Urinary bladder (tissue), 4 donors: ENCODE results near the gene ENOX1. TPM values are rescaled to one million over a fixed set of nuclear protein-coding genes. Genes with fewer than 3 reads are reported as not detected.

Source experiments
- DNase-seq: peaks from one replicate; pipeline ENCODE4 v3.0.0-alpha.2; 2015; ENCODE audit errors: extremely low spot score
- H3K27ac ChIP-seq: one replicate; pipeline ENCODE4 v1.5.1; 2013; ENCODE audit warnings: low read depth, mild to moderate bottlenecking, moderate library complexity
- H3K36me3 ChIP-seq: one replicate; pipeline ENCODE4 v1.6.1; 2013; ENCODE audit warnings: mild to moderate bottlenecking, moderate library complexity; ENCODE audit not compliant: insufficient read depth
- H3K4me1 ChIP-seq: one replicate; pipeline ENCODE4 v1.6.1; 2013; ENCODE audit warnings: mild to moderate bottlenecking, moderate library complexity; ENCODE audit not compliant: insufficient read depth
- H3K4me3 ChIP-seq: one replicate; pipeline ENCODE4 v1.5.1; 2013; ENCODE audit warnings: low read depth, low read length
- whole genome bisulfite sequencing: extraction: QIAGEN DNeasy Blood & Tissue Kit; methylation state at CpG from one replicate; pipeline ENCODE4 v1.1.7; 2013; 5-methylcytosine and 5-hydroxymethylcytosine counted together
- polyA plus RNA-seq: library from polyadenylated mRNA; stranded (reverse); fragments of 200-250 nt; gene quantifications from one replicate; pipeline ENCODE4 v1.2.3, GENCODE V29; 2013
- total RNA-seq: library from RNA; depleted of rRNA; stranded (reverse); fragments of >200 nt; gene quantifications from one replicate; pipeline ENCODE4 v1.2.3, GENCODE V29; 2014
- donor health status: healthy with polysubstance abuse.
- donor health status: healthy.

ENOX1 gene
- total and polyA plus RNA-seq, 2 donors = 4.3 to 17.6 TPM

- no peak for DNase-seq
- Histone ChIP-seq H3K36me3 (no peaks in the 10 kb centered on the region), H3K4me3 (no peak overlapping the region), H3K27ac (no peak overlapping the region), H3K4me1 (no peaks in the 10 kb centered on the region)
- 82% methylated on average over 2 of the region's 2 CpGs for WGBS
Measured at GRCh38 chr13:43776501-43777079, 10.2 kb downstream of the ENOX1 start.

GRCh38 chr13:43776006-43776405 lies 10.8 kb downstream of the ENOX1 start:
- no peak for DNase-seq
- Histone ChIP-seq H3K36me3 (no peaks in the 10 kb centered on the region), H3K4me1 (no peaks in the 10 kb centered on the region), H3K4me3 (no peak overlapping the region), H3K27ac (no peak overlapping the region)
- WGBS = 94% methylated on average over 2 of the region's 2 CpGs

- DNase-seq = no peak
- H3K4me1 ChIP-seq = no peaks in the 10 kb centered on the region
- no peak overlapping the region for H3K27ac ChIP-seq
- H3K36me3 ChIP-seq = no peaks in the 10 kb centered on the region
- 93% methylated on average over 2 of the region's 2 CpGs for WGBS
- no peak overlapping the region for H3K4me3 ChIP-seq
Measured at GRCh38 chr13:43773602-43774001, 13.2 kb downstream of the ENOX1 start.

- no peaks in the 10 kb centered on the region for H3K4me1 ChIP-seq
- no peak overlapping the region for H3K4me3 ChIP-seq
- no peak for DNase-seq
- 66% methylated on average over 3 of the region's 3 CpGs for WGBS
- H3K36me3 ChIP-seq = no peaks in the 10 kb centered on the region
- no peak overlapping the region for H3K27ac ChIP-seq
Measured at GRCh38 chr13:43770871-43771270, 15.9 kb downstream of the ENOX1 start.

GRCh38 chr13:43769529-43769928 lies 17.2 kb downstream of the ENOX1 start:
- Histone ChIP-seq H3K4me3 (no peak overlapping the region), H3K36me3 (no peaks in the 10 kb centered on the region), H3K27ac (no peak overlapping the region), H3K4me1 (no peaks in the 10 kb centered on the region)
- DNase-seq = no peak
- 95% methylated on average over 2 of the region's 2 CpGs for WGBS

- Histone ChIP-seq H3K4me3 (no peak overlapping the region), H3K4me1 (no peaks in the 10 kb centered on the region), H3K27ac (no peak overlapping the region), H3K36me3 (no peaks in the 10 kb centered on the region)
- WGBS = 45% methylated on average over 2 of the region's 2 CpGs
- DNase-seq = no peak
Measured at GRCh38 chr13:43767341-43767931, 19.3 kb downstream of the ENOX1 start.

GRCh38 chr13:43766725-43767124 lies 20.0 kb downstream of the ENOX1 start:
- H3K27ac ChIP-seq = no peak overlapping the region
- no peaks in the 10 kb centered on the region for H3K4me1 ChIP-seq
- 50% methylated on average over 5 of the region's 5 CpGs for WGBS
- H3K4me3 ChIP-seq = no peak overlapping the region
- no peak for DNase-seq
- H3K36me3 ChIP-seq = no peaks in the 10 kb centered on the region

GRCh38 chr13:43764349-43764748 lies 22.4 kb downstream of the ENOX1 start:
- WGBS = 62% methylated on average over 2 of the region's 2 CpGs
- H3K36me3 ChIP-seq = no peaks in the 10 kb centered on the region
- H3K27ac ChIP-seq = no peak overlapping the region
- H3K4me3 ChIP-seq = no peak overlapping the region
- H3K4me1 ChIP-seq = no peaks in the 10 kb centered on the region
- no peak for DNase-seq

GRCh38 chr13:43763143-43763759 lies 23.5 kb downstream of the ENOX1 start:
- Histone ChIP-seq H3K27ac (no peak overlapping the region), H3K4me1 (no peaks in the 10 kb centered on the region), H3K36me3 (no peaks in the 10 kb centered on the region), H3K4me3 (no peak overlapping the region)
- WGBS = 93% methylated on average over 6 of the region's 6 CpGs
- no peak for DNase-seq

- H3K4me3 ChIP-seq = no peak overlapping the region
- 59% methylated on average over 4 of the region's 4 CpGs for WGBS
- DNase-seq = no peak
- H3K36me3 ChIP-seq = no peaks in the 10 kb centered on the region
- no peaks in the 10 kb centered on the region for H3K4me1 ChIP-seq
- H3K27ac ChIP-seq = no peak overlapping the region
Measured at GRCh38 chr13:43761616-43762315, 25.0 kb downstream of the ENOX1 start.

- 66% methylated on average over 3 of the region's 3 CpGs for WGBS
- no peak overlapping the region for H3K27ac ChIP-seq
- H3K4me1 ChIP-seq = no peaks in the 10 kb centered on the region
Measured at GRCh38 chr13:43760257-43760656, 26.5 kb downstream of the ENOX1 start.

GRCh38 chr13:43758834-43759233 lies 27.9 kb downstream of the ENOX1 start:
- no peak for DNase-seq
- no peaks in the 10 kb centered on the region for H3K36me3 ChIP-seq
- 76% methylated on average over 1 of the region's 1 CpG for WGBS
- H3K4me1 ChIP-seq = no peaks in the 10 kb centered on the region
- no peak overlapping the region for H3K4me3 ChIP-seq
- no peak overlapping the region for H3K27ac ChIP-seq

More at GRCh38 chr13:43760257-43760656, 26.5 kb downstream of the ENOX1 start:
- DNase-seq = no peak
- H3K4me3 ChIP-seq = no peak overlapping the region
- H3K36me3 ChIP-seq = no peaks in the 10 kb centered on the region

- Histone ChIP-seq H3K27ac (no peak overlapping the region), H3K4me1 (no peaks in the 10 kb centered on the region), H3K4me3 (no peak overlapping the region), H3K36me3 (no peaks in the 10 kb centered on the region)
- 100% methylated on average over 1 of the region's 1 CpG for WGBS
- DNase-seq = no peak
Measured at GRCh38 chr13:43757266-43757665, 29.5 kb downstream of the ENOX1 start.

GRCh38 chr13:43755844-43756243 lies 30.9 kb downstream of the ENOX1 start:
- Histone ChIP-seq H3K36me3 (no peaks in the 10 kb centered on the region), H3K27ac (no peak overlapping the region), H3K4me1 (no peaks in the 10 kb centered on the region), H3K4me3 (no peak overlapping the region)
- DNase-seq = no peak
- 75% methylated on average over 1 of the region's 1 CpG for WGBS
